K562 (cell line): ENCODE measurements around the gene XAGE3. TPM values are rescaled to one million over a fixed set of nuclear protein-coding genes. Genes with fewer than 3 reads are reported as not detected.
"Not testable (repeated sequence)": the region's sequence is repeated elsewhere in the genome, so short reads cannot be mapped to it uniquely, and the experiment has no call there.

Experiments
- ATAC-seq: fragments of 200-7000 bp; cut with Tn5 transposase; 3 replicates; pipeline ENCODE4 v1.9.1; 2020; ENCODE audit warnings: moderate library complexity
- BruUV-seq: library from RNA; stranded (reverse); fragments of 400-500 nt; replicated peaks from 2 replicates; lab custom pipeline; 2021; lab: Mats Ljungman, UMichigan
- CTCF ChIA-PET: fragments of 300-600 bp; formaldehyde crosslinking; extraction: SDS; loops from one replicate; lab custom pipeline; 2021; ENCODE audit warnings: low intra/inter-chr PET ratio; lab: Yijun Ruan, JAX
- POLR2A ChIA-PET: fragments of 300-600, 350-650 bp; sonication (Branson Sonifier 250); formaldehyde crosslinking; extraction: SDS; loops from one replicate; lab custom pipeline; 2021; ENCODE audit warnings: antibody characterized with exemption, inconsistent platforms; lab: Yijun Ruan, JAX
- DNase-seq, 4 experiments: peaks; one replicate each; pipeline versions ENCODE4 v3.0.0 to v3.0.0-alpha.2; 2011 to 2018; ENCODE audit warnings: low spot score in 3 of 4, mixed read lengths in 3 of 4; ENCODE audit errors: extremely low read depth in 1 of 4
- FAIRE-seq: peaks from 2 replicates; lab custom pipeline; 2011; peaks lifted over from hg19 to GRCh38; lab: Jason Lieb, UNC
- H2AFZ ChIP-seq: 2 replicates; pipeline ENCODE4 v1.6.0; 2011; ENCODE audit warnings: low read depth, low read length, control low read depth, inconsistent platforms
- H3K27ac ChIP-seq: fragments of 200-600 bp; 3 replicates; pipeline ENCODE4 v1.8.0; 2011; ENCODE audit warnings: low read depth, mild to moderate bottlenecking, control low read depth, inconsistent platforms, low read length, moderate library complexity, mixed read lengths; ENCODE audit errors: extremely low read depth
- H3K27me3 ChIP-seq, 2 experiments: fragments of 300-600 bp in 1 of 2; 2 replicates in 1 of 2; 3 replicates in 1 of 2; pipeline versions ENCODE4 v1.6.0 to v1.8.0; 2011; ENCODE audit warnings: inconsistent platforms in 2 of 2, low read length in 2 of 2, mild to moderate bottlenecking in 1 of 2, mixed read lengths in 1 of 2, moderate library complexity in 1 of 2; ENCODE audit not compliant: control insufficient read depth in 2 of 2, insufficient read depth in 2 of 2
- H3K36me3 ChIP-seq: fragments of 300-600 bp; 3 replicates; pipeline ENCODE4 v1.8.0; 2011; ENCODE audit warnings: mild to moderate bottlenecking, low read length, inconsistent platforms; ENCODE audit not compliant: control insufficient read depth, insufficient read depth
- H3K4me1 ChIP-seq, 2 experiments: fragments of 200-600 bp in 1 of 2; replicated peaks in 1 of 2; 2 replicates in 1 of 2; 3 replicates in 1 of 2; pipeline versions ENCODE4 v1.5.1 to v1.8.0; 2011; ENCODE audit warnings: inconsistent platforms in 2 of 2, low read length in 2 of 2, mild to moderate bottlenecking in 1 of 2, mixed read lengths in 1 of 2, moderate library complexity in 1 of 2; ENCODE audit not compliant: control insufficient read depth in 2 of 2, insufficient read depth in 2 of 2
- H3K4me2 ChIP-seq: 2 replicates; pipeline ENCODE4 v1.6.1; 2011; ENCODE audit warnings: low read length, control low read depth, inconsistent platforms, mixed read lengths; ENCODE audit not compliant: insufficient read depth
- H3K4me3 ChIP-seq: fragments of 200-600 bp; sonication (generic), shearing (Covaris generic); 2 replicates; pipeline ENCODE4 v1.5.1; 2016; ENCODE audit warnings: control low read depth, inconsistent platforms
- H3K79me2 ChIP-seq: fragments of 200-600 bp; 3 replicates; pipeline ENCODE4 v1.8.0; 2011; ENCODE audit warnings: low read length, inconsistent platforms; ENCODE audit not compliant: control insufficient read depth, insufficient read depth
- H3K9ac ChIP-seq, 2 experiments: 2 replicates each; pipeline versions ENCODE4 v1.6.0 to v1.6.1; 2011; ENCODE audit warnings: low read depth in 2 of 2, low read length in 2 of 2, control low read depth in 1 of 2, inconsistent platforms in 1 of 2, mild to moderate bottlenecking in 1 of 2, mixed read lengths in 1 of 2; ENCODE audit not compliant: insufficient read depth in 1 of 2
- H3K9me1 ChIP-seq: one replicate; pipeline ENCODE4 v1.6.0; 2011; ENCODE audit warnings: inconsistent platforms, mild to moderate bottlenecking, low read length, moderate library complexity; ENCODE audit not compliant: control insufficient read depth, insufficient read depth
- H3K9me3 ChIP-seq: replicated peaks from 2 replicates; pipeline ENCODE4 v1.5.1; 2011; ENCODE audit warnings: low read depth, low read length, inconsistent platforms; ENCODE audit not compliant: control insufficient read depth, insufficient read depth
- H4K20me1 ChIP-seq: replicated peaks from 2 replicates; pipeline ENCODE4 v1.6.1; 2011; ENCODE audit warnings: low read length, inconsistent platforms, mixed read lengths; ENCODE audit not compliant: control insufficient read depth, insufficient read depth
- ARID2 ChIP-seq: fragments of 450-650 bp; IDR thresholded peaks from 2 replicates; pipeline ENCODE4 v1.6.1; 2017; ENCODE audit warnings: antibody characterized with exemption, mild to moderate bottlenecking
- CBX8 ChIP-seq: fragments of 200-600 bp; sonication (generic); IDR thresholded peaks from 2 replicates; pipeline ENCODE4 v1.6.1; 2012; ENCODE audit warnings: borderline replicate concordance, mixed run types, low read depth, mild to moderate bottlenecking, moderate library complexity, mixed read lengths, low read length, control low read depth, inconsistent platforms; ENCODE audit not compliant: poor library complexity, severe bottlenecking; ENCODE audit errors: extremely low read depth
- DPF2 ChIP-seq: fragments of 450-650 bp; IDR thresholded peaks from 2 replicates; pipeline ENCODE4 v1.6.1; 2016
- HMGN3 ChIP-seq: IDR thresholded peaks from 2 replicates; pipeline ENCODE4 v1.6.1; 2011; ENCODE audit warnings: borderline replicate concordance, low read depth, mild to moderate bottlenecking, mixed read lengths, low read length; ENCODE audit not compliant: insufficient read length; ENCODE audit errors: extremely low read depth
- NFIX ChIP-seq: fragments of 250-450 bp; sonication (Bioruptor Pico); IDR thresholded peaks from 2 replicates; pipeline ENCODE4 v1.4.0; 2020; ENCODE audit warnings: low read depth, mild to moderate bottlenecking, moderate library complexity
- RBM25 ChIP-seq: fragments of 200-400 bp; formaldehyde crosslinking; IDR thresholded peaks from 2 replicates; pipeline ENCODE4 v1.6.1; 2018; ENCODE audit warnings: low read length, low read depth, moderate library complexity; ENCODE audit not compliant: severe bottlenecking
- UBTF ChIP-seq, 2 experiments: IDR thresholded peaks; 2 replicates each; pipeline ENCODE4 v1.6.1; 2012; ENCODE audit warnings: improper control_type of control experiment in 2 of 2, low read depth in 2 of 2, low read length in 2 of 2, borderline replicate concordance in 1 of 2
- ZNF146 ChIP-seq: IDR thresholded peaks from one replicate; pipeline ENCODE4 v1.6.1; 2018; ENCODE audit warnings: missing compliant biosample characterization; ENCODE audit not compliant: unreplicated experiment
- ZNF347 ChIP-seq: fragments of 450-650 bp; formaldehyde crosslinking; IDR thresholded peaks from 2 replicates; pipeline ENCODE4 v1.4.0; 2020; ENCODE audit warnings: low read depth, mild to moderate bottlenecking, moderate library complexity
- WGBS: fragments of 100-300 bp; shearing (Covaris generic); methylation state at CpG from one replicate; pipeline ENCODE4 v1.1.6; 2016; ENCODE audit warnings: low coverage, mixed read lengths; ENCODE audit not compliant: insufficient coverage; ENCODE audit errors: missing lambda C conversion rate; 5-methylcytosine and 5-hydroxymethylcytosine counted together
- in situ Hi-C: fragments of 300-500 bp; cut with MboI; formaldehyde crosslinking; loops from 4 replicates; pipeline ENCODE4 v1.15.0; 2018; ENCODE audit warnings: inconsistent platforms, mixed read lengths
- intact Hi-C: fragments of 100-400 bp; cut with micrococcal nuclease; formaldehyde crosslinking; loops from 2 replicates; pipeline ENCODE4 v1.14.2; 2022
- polyA plus RNA-seq, 8 experiments: library from polyadenylated mRNA; depleted of rRNA in 4 of 8; stranded (reverse) in 5 of 8; unstranded in 3 of 8; fragments of >200 nt; fragmentation: Nextera tagmentation in 2 of 8; fragmentation: Illumina TruSeq in 1 of 8; extraction: Ambion mirVana in 2 of 8; extraction: Trizol in 1 of 8; gene quantifications; 2 replicates each; pipeline versions ENCODE4 v1.2.1 to v1.2.3, GENCODE V29; 2011 to 2014; ENCODE audit warnings: inconsistent platforms in 1 of 8, missing spikeins in 1 of 8
- total RNA-seq, 7 experiments: library from RNA; depleted of rRNA in 6 of 7; stranded (reverse); fragments of >200 nt in 6 of 7; fragmentation: Illumina TruSeq in 2 of 7; extraction: Trizol in 2 of 7; gene quantifications; 2 replicates each; pipeline versions ENCODE4 v1.2.1 to v1.2.3, GENCODE V29; 2011 to 2021; ENCODE audit warnings: low replicate concordance in 1 of 7
- TF ChIP-seq, protein P1 (sequence below): sonication (generic); formaldehyde crosslinking; IDR thresholded peaks from 2 replicates; pipeline ENCODE4 v1.8.0; 2022; ENCODE audit warnings: mild to moderate bottlenecking, missing genetic modification reagents

XAGE3 gene
- total and polyA plus RNA-seq, 9 of the 15 experiments (the other 6 are each of a cell fraction or from before 2014, with no cell fraction given), result 0.15 to 0.21 TPM; not detected in 7

DNA sequence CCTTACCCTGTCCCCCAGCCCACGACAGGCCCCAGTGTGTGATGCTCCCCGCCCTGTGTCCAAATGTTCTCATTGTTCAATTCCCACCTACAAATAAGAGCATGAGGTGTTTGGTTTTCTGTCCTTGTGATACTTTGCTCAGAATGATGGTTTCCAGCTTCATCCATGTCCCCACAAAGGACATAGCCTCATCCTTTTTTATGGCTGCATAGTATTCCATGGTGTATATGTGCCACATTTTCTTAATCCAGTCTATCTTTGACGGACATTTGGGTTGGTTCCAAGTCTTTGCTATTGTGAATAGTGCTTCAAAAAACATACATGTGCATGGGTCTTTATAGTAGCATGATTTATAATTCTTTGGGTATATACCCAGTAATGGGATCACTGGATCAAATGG lies 24.3 kb downstream of the XAGE3 start:
- ATAC-seq, POLR2A ChIA-PET, H3K9me1 ChIP-seq, H3K9ac ChIP-seq, BruUV-seq, H3K36me3 ChIP-seq, H3K4me1 ChIP-seq, CTCF ChIA-PET, FAIRE-seq, H3K4me3 ChIP-seq, H3K27me3 ChIP-seq, H3K4me2 ChIP-seq, H4K20me1 ChIP-seq, H3K27ac ChIP-seq, DNase-seq: not testable (repeated sequence)
- 7% methylated on average over 3 of the region's 3 CpGs for WGBS
- TF ChIP-seq RBM25 (peak; percentile 9), ZNF146 (CRISPR knock-in tag) (peak; percentile 64)
- TF ChIP-seq, all 486 proteins: peak for 2; not testable (repeated sequence) for 484
- in situ Hi-C loops, H3K9me3 ChIP-seq, H3K79me2 ChIP-seq, H2AFZ ChIP-seq, intact Hi-C loops: not testable (repeated sequence)

- Histone ChIP-seq H2AFZ (no peak overlapping the region), H3K9ac (no peak overlapping the region), H4K20me1 (no peaks in the 10 kb centered on the region), H3K4me3 (no peak overlapping the region), H3K27me3 (no peaks in the 10 kb centered on the region), H3K79me2 (no peaks in the 10 kb centered on the region), H3K27ac (no peak overlapping the region), H3K36me3 (no peaks in the 10 kb centered on the region), H3K4me1 (no peaks in the 10 kb centered on the region), H3K4me2 (no peak overlapping the region), H3K9me1 (no peaks in the 10 kb centered on the region), H3K9me3 (no peaks in the 10 kb centered on the region)
- BruUV-seq, result no TSS peak
- in situ Hi-C loops (no loop called here), intact Hi-C loops (no loop called here)
- FAIRE-seq (no peak), DNase-seq (no peak), ATAC-seq (no peak)
- CTCF ChIA-PET, result no interaction called here
- WGBS, result 0% methylated on average over 2 of the region's 2 CpGs
- POLR2A ChIA-PET, result no interaction called here
- TF ChIP-seq UBTF (IDR thresholded peaks at IDR 0.05; ENCODE audit: borderline replicate concordance in 1 of 2, low read depth in 2 of 2, low read length in 2 of 2), result no peak
- no peak for TF ChIP-seq HMGN3
- no peak for TF ChIP-seq NFIX
- TF ChIP-seq ZNF347, result no peak
- TF ChIP-seq DPF2, result no peak
- TF ChIP-seq ARID2, result no peak
- TF ChIP-seq, protein P1, sequence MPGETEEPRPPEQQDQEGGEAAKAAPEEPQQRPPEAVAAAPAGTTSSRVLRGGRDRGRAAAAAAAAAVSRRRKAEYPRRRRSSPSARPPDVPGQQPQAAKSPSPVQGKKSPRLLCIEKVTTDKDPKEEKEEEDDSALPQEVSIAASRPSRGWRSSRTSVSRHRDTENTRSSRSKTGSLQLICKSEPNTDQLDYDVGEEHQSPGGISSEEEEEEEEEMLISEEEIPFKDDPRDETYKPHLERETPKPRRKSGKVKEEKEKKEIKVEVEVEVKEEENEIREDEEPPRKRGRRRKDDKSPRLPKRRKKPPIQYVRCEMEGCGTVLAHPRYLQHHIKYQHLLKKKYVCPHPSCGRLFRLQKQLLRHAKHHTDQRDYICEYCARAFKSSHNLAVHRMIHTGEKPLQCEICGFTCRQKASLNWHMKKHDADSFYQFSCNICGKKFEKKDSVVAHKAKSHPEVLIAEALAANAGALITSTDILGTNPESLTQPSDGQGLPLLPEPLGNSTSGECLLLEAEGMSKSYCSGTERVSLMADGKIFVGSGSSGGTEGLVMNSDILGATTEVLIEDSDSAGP (CRISPR knock-in tag), result no peak
- no peak for TF ChIP-seq CBX8
Measured at GRCh38 chrX:52839137-52839536, 28.7 kb downstream of the XAGE3 start.
